Large intestine (tissue), 3 donors: Measurements from ENCODE around the gene TMC1. TPM values are rescaled to one million over a fixed set of nuclear protein-coding genes. Genes with fewer than 3 reads are reported as not detected.
"Not testable (repeated sequence)": the region's sequence is repeated elsewhere in the genome, so short reads cannot be mapped to it uniquely, and the experiment has no call there.

ENCODE experiments used
- DNase-seq, 2 donors: peaks; one replicate each; pipeline versions ENCODE4 v3.0.0 to v3.0.0-alpha.2; 2013
- H3K27ac ChIP-seq: one replicate; pipeline ENCODE4 v1.5.1; 2013; ENCODE audit warnings: low read length
- H3K27me3 ChIP-seq: 2 replicates; pipeline ENCODE4 v1.6.1; 2013; ENCODE audit warnings: low read length; ENCODE audit not compliant: control insufficient read depth, insufficient read depth
- H3K36me3 ChIP-seq: 2 replicates; pipeline ENCODE4 v1.6.1; 2013; ENCODE audit warnings: low read length; ENCODE audit not compliant: control insufficient read depth, insufficient read depth
- H3K4me1 ChIP-seq: one replicate; pipeline ENCODE4 v1.6.1; 2013; ENCODE audit warnings: low read length; ENCODE audit not compliant: control insufficient read depth, insufficient read depth
- H3K4me3 ChIP-seq: one replicate; pipeline ENCODE4 v1.5.1; 2013; ENCODE audit warnings: low read length
- H3K9me3 ChIP-seq: one replicate; pipeline ENCODE4 v1.6.1; 2013; ENCODE audit warnings: mild to moderate bottlenecking, low read depth, low read length, moderate library complexity; ENCODE audit not compliant: control insufficient read depth
- WGBS: methylation state at CpG from one replicate; pipeline ENCODE4 v1.1.5; 2013; ENCODE audit warnings: low lambda C conversion rate; ENCODE audit not compliant: insufficient coverage; 5-methylcytosine and 5-hydroxymethylcytosine counted together
- polyA plus RNA-seq: library from polyadenylated mRNA; unstranded; fragments of 120-200 nt; gene quantifications from one replicate; pipeline ENCODE4 v1.2.1, GENCODE V29; 2013

Gene TMC1
- polyA plus RNA-seq, 1 donor = 0.16 TPM

DNA sequence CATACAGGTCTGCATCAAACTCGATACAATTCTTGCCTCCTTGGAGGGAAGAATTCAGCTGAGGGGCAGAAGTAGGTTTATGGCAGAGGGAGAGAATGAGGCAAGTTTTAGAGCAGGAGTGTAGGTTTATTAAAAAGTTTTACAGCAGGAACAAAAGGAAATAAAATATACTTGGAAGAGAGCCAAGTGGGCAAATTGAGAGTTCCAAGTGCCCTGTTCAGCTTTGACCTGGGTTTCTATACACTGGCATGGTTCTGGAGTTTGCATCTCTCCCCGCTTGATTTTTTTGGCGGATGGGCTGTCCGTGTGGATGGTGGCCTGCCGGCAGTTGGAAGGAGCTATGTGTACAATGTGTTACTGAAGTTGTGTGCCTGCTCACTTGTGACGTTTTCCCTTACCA lies 315.4 kb downstream of the TMC1 start:
- no peaks in the 10 kb centered on the region for H3K27me3 ChIP-seq
- no peaks in the 10 kb centered on the region for H3K9me3 ChIP-seq
- H3K36me3 ChIP-seq = no peaks in the 10 kb centered on the region
- WGBS = no CpG with 5 or more reads among the region's 6 CpGs
- H3K27ac ChIP-seq = no peak overlapping the region
- H3K4me3 ChIP-seq = no peak overlapping the region
- DNase-seq = no peak
- peaks cover 3% of the 10 kb centered on the region for H3K4me1 ChIP-seq

GRCh38 chr9:72839085-72839484 lies 317.7 kb downstream of the TMC1 start:
- WGBS = 14% methylated on average over 1 of the region's 3 CpGs
- H3K9me3 ChIP-seq = peaks cover 7% of the 10 kb centered on the region

GRCh38 chr9:72843520-72844439 lies 322.4 kb downstream of the TMC1 start:
- H3K27ac ChIP-seq = no peak overlapping the region
- no peaks in the 10 kb centered on the region for H3K36me3 ChIP-seq
- H3K4me3 ChIP-seq = no peak overlapping the region
- peaks cover 11% of the 10 kb centered on the region for H3K9me3 ChIP-seq
- H3K27me3 ChIP-seq = no peaks in the 10 kb centered on the region
- DNase-seq = no peak
- peaks cover 3% of the 10 kb centered on the region for H3K4me1 ChIP-seq
- WGBS = 80% methylated on average over 1 of the region's 9 CpGs

More at GRCh38 chr9:72839085-72839484, 317.7 kb downstream of the TMC1 start:
- H3K36me3 ChIP-seq = no peaks in the 10 kb centered on the region
- peaks cover 3% of the 10 kb centered on the region for H3K4me1 ChIP-seq
- no peaks in the 10 kb centered on the region for H3K27me3 ChIP-seq
- no peak overlapping the region for H3K4me3 ChIP-seq
- no peak overlapping the region for H3K27ac ChIP-seq
- peak in 1 of 2 donors; percentile 42 for DNase-seq

GRCh38 chr9:72844440-72844768 lies 323.0 kb downstream of the TMC1 start:
- Histone ChIP-seq H3K27ac (no peak overlapping the region), H3K27me3 (no peaks in the 10 kb centered on the region), H3K4me3 (no peak overlapping the region), H3K4me1 (no peaks in the 10 kb centered on the region), H3K36me3 (no peaks in the 10 kb centered on the region), H3K9me3 (peaks cover 11% of the 10 kb centered on the region)
- WGBS = no CpG with 5 or more reads among the region's 1 CpG
- no peak for DNase-seq

GRCh38 chr9:72845052-72845451 lies 323.6 kb downstream of the TMC1 start:
- H3K4me1 ChIP-seq, H3K36me3 ChIP-seq, DNase-seq, H3K27ac ChIP-seq, H3K27me3 ChIP-seq, H3K4me3 ChIP-seq: not testable (repeated sequence)
- WGBS = 100% methylated on average over 2 of the region's 3 CpGs
- H3K9me3 ChIP-seq = peaks cover 11% of the 10 kb centered on the region

DNA sequence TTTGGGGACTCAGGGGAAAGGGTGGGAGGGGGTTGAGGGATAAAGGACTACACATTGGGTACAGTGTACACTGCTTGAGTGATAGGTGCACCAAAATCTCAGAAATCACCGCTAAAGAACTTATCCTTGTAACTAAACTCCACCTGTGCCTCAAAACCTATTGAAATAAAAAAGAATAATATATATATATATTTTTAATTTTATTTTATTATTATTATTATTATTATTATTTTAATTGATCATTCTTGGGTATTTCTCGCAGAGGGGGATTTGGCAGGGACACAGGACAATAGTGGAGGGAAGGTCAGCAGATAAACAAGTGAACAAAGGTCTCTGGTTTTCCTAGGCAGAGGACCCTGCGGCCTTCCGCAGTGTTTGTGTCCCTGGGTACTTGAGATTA lies 328.8 kb downstream of the TMC1 start:
- H3K4me1 ChIP-seq, H3K36me3 ChIP-seq, H3K4me3 ChIP-seq, H3K27ac ChIP-seq, DNase-seq, H3K9me3 ChIP-seq, H3K27me3 ChIP-seq: not testable (repeated sequence)
- WGBS = 80% methylated on average over 1 of the region's 4 CpGs

- Histone ChIP-seq H3K4me3 (no peak overlapping the region), H3K27ac (no peak overlapping the region), H3K36me3 (no peaks in the 10 kb centered on the region), H3K9me3 (no peaks in the 10 kb centered on the region), H3K4me1 (peaks cover 17% of the 10 kb centered on the region), H3K27me3 (no peaks in the 10 kb centered on the region)
- WGBS = 100% methylated on average over 1 of the region's 1 CpG
- DNase-seq = no peak
Observed at GRCh38 chr9:72855321-72855720, 333.9 kb downstream of the TMC1 start.

DNA sequence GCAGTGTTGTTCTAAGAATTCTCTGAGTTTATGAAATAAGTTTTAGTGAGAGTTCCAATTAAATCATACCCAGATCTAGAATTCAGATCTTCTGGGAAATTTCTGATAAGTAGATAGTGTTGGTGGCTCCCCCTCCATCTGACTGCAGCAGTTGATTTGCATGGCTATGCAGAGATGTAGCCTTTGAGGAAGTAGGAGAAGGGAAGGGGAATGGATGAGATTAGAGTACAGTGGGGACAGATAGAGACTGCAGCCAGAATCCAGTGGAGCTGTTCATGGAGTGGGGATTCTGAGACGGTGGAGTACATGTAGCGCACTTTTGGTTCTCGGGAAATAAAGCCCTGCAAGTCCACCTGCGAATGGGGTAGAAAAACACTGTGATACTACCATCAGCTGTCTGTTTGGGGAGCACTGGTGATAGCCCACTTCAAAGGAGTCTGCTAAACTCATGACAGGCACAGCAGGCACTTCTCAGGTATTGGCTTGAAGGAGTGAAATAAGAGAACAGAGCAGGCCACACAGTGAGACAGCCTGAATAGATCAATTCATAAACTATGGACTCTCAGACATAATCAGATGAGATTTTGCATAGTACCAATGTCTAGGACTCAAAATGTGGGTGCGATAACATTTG lies 334.6 kb downstream of the TMC1 start:
- H3K27ac ChIP-seq = no peak overlapping the region
- no peaks in the 10 kb centered on the region for H3K9me3 ChIP-seq
- H3K36me3 ChIP-seq = no peaks in the 10 kb centered on the region
- no CpG with 5 or more reads among the region's 5 CpGs for WGBS
- no peaks in the 10 kb centered on the region for H3K27me3 ChIP-seq
- peaks cover 17% of the 10 kb centered on the region for H3K4me1 ChIP-seq
- no peak overlapping the region for H3K4me3 ChIP-seq
- no peak for DNase-seq

- no peaks in the 10 kb centered on the region for H3K36me3 ChIP-seq
- WGBS = 61% methylated on average over 3 of the region's 8 CpGs
- peaks cover 17% of the 10 kb centered on the region for H3K4me1 ChIP-seq
- peak; percentile 53 to 70 for DNase-seq
- peak overlapping the region; percentile 53 for H3K27ac ChIP-seq
- H3K27me3 ChIP-seq = no peaks in the 10 kb centered on the region
- H3K4me3 ChIP-seq = no peak overlapping the region
- H3K9me3 ChIP-seq = no peaks in the 10 kb centered on the region
Observed at GRCh38 chr9:72856972-72857623, 335.7 kb downstream of the TMC1 start.

DNA sequence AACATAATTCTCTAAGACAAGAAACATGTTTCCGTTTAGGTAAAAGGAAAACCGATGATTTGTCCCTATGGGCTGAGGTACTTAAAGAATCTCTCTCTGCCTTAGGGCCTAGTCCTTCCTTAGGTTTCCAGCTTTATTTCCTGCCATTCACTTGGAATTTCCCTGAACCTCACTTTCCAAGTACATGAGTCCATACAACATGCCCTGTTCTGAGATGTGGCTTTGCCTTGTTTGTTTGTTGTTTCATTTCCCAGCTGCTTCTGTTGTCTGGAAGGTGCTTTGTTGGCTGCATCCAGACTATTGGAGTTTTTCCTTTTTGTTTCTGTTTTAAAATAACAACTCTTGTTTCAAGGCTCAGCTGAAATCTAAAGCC lies 336.2 kb downstream of the TMC1 start:
- peak overlapping the region; percentile 53 for H3K27ac ChIP-seq
- WGBS = no CpG with 5 or more reads among the region's 2 CpGs

More for the DNA sequence above, 336.2 kb downstream of the TMC1 start:
- H3K36me3 ChIP-seq = no peaks in the 10 kb centered on the region
- H3K9me3 ChIP-seq = no peaks in the 10 kb centered on the region
- H3K4me3 ChIP-seq = no peak overlapping the region
- H3K4me1 ChIP-seq = peaks cover 17% of the 10 kb centered on the region
- no peaks in the 10 kb centered on the region for H3K27me3 ChIP-seq
- DNase-seq = no peak
